Esophagus squamous epithelium (tissue), 5 donors: ENCODE measurements around the gene STK32A. TPM values are rescaled to one million over a fixed set of nuclear protein-coding genes. Genes with fewer than 3 reads are reported as not detected.

ENCODE experiments used
- DNase-seq: peaks from one replicate; lab custom pipeline; 2025; lab: John Stamatoyannopoulos, UW
- H3K27ac ChIP-seq, 4 donors: fragments of 200-600 bp; sonication (generic); one replicate each; pipeline ENCODE4 v1.5.1; 2016 to 2019; ENCODE audit warnings: mild to moderate bottlenecking in 1 of 4
- H3K27me3 ChIP-seq, 4 donors: fragments of 200-600 bp; sonication (generic); 1 replicate in 3 of 4; 2 replicates in 1 of 4; pipeline versions ENCODE4 v1.5.1 to v1.6.0; 2017 to 2021; ENCODE audit warnings: antibody characterized with exemption in 1 of 4
- H3K36me3 ChIP-seq, 3 donors: fragments of 200-600 bp; sonication (generic); one replicate each; pipeline ENCODE4 v1.5.1; 2016 to 2019
- H3K4me1 ChIP-seq, 3 donors: fragments of 200-600 bp; sonication (generic); one replicate each; pipeline ENCODE4 v1.5.1; 2017 to 2019
- H3K4me3 ChIP-seq, 4 donors: fragments of 200-600 bp; sonication (generic); 1 replicate in 3 of 4; 2 replicates in 1 of 4; pipeline ENCODE4 v1.5.1; 2016 to 2019; ENCODE audit warnings: mild to moderate bottlenecking in 2 of 4, moderate library complexity in 1 of 4
- H3K9me3 ChIP-seq, 3 donors: fragments of 200-600 bp; sonication (generic); one replicate each; pipeline ENCODE4 v1.5.1; 2016 to 2019
- POLR2A ChIP-seq, 4 donors: fragments of 450-650 bp; IDR thresholded peaks; one replicate each; pipeline ENCODE4 v1.6.1; 2017; ENCODE audit warnings: antibody characterized with exemption in 4 of 4, mild to moderate bottlenecking in 4 of 4, moderate library complexity in 3 of 4
- WGBS, 2 donors: methylation state at CpG; one replicate each; pipeline ENCODE4 v1.1.5; 2018; 5-methylcytosine and 5-hydroxymethylcytosine counted together
- intact Hi-C: fragments of 100-400 bp; cut with DNase I; formaldehyde crosslinking; loops from one replicate; pipeline ENCODE4 v1.15.0; 2022
- total RNA-seq, 4 donors: library from RNA; depleted of rRNA; stranded (reverse); fragments of >200 nt; gene quantifications; one replicate each; pipeline ENCODE4 v1.1.0, GENCODE V29; 2016
- TF ChIP-seq, protein P1 (sequence below), 6 experiments: fragments of 450-650 bp in 4 of 6; fragments of 200-600 bp in 2 of 6; sonication (generic) in 2 of 6; IDR thresholded peaks; one replicate each; pipeline ENCODE4 v1.5.1; 2016 to 2019; ENCODE audit warnings: antibody characterized with exemption in 6 of 6, mild to moderate bottlenecking in 4 of 6, moderate library complexity in 4 of 6
- donor health status: DM: yes; HTN: yes; CAD: no.

The STK32A gene
- total RNA-seq, 4 donors from 2014 or later, result 0.26 to 1.7 (median 0.38) TPM; not detected in 1

DNA sequence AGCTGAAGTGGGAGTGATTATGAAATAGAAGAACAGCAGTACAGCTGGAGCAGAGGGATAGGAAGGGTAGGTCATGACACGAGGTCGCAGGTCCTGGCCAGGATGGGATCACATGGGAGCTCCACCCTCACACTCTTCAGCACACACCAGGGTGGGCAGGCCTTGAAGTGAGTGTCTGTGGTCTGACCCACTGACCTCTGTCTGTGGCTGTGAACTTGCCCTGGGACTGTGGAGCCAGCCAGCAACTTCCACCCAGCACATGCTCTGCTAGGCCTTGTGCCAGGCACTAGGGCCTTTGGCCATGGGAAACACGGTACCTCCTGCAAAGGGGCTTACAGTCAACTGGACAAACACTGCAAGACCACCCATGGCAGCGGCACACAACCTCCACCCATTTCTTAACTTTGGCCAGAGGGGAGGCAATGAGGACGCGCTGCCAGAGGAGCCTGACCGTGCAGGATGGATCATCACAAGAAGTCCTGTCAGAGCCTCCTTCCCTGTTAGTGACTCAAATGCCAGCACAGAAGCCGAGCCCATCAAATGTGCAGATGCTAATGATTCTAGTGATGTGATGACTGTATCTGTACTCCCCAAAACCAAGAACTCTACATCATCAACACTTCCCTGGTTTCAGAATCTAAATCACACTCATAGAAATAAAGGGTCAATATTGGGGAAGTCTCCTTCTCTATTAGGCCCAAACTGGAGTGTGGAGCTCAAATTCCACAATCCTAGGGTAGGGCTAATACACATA is 161.4 kb downstream of the STK32A start:
- intact Hi-C loops, result no loop called here
- H3K27me3 ChIP-seq, result no peaks in the 10 kb centered on the region
- no peaks in the 10 kb centered on the region for H3K9me3 ChIP-seq
- WGBS, 2 donors, result 58 to 65% methylated on average over 3 to 4 of the region's 8 CpGs
- DNase-seq, result no peak
- TF ChIP-seq, protein P1, sequence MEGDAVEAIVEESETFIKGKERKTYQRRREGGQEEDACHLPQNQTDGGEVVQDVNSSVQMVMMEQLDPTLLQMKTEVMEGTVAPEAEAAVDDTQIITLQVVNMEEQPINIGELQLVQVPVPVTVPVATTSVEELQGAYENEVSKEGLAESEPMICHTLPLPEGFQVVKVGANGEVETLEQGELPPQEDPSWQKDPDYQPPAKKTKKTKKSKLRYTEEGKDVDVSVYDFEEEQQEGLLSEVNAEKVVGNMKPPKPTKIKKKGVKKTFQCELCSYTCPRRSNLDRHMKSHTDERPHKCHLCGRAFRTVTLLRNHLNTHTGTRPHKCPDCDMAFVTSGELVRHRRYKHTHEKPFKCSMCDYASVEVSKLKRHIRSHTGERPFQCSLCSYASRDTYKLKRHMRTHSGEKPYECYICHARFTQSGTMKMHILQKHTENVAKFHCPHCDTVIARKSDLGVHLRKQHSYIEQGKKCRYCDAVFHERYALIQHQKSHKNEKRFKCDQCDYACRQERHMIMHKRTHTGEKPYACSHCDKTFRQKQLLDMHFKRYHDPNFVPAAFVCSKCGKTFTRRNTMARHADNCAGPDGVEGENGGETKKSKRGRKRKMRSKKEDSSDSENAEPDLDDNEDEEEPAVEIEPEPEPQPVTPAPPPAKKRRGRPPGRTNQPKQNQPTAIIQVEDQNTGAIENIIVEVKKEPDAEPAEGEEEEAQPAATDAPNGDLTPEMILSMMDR (IDR thresholded peaks at IDR 0.05), result no peak
- no peak for TF ChIP-seq POLR2A (IDR thresholded peaks at IDR 0.05)
- no peaks in the 10 kb centered on the region for H3K4me1 ChIP-seq
- peak overlapping the region in 2 of 4 donors; percentile 29 to 58 for H3K27ac ChIP-seq
- peaks cover 0 to 74% (median 0%) of the 10 kb centered on the region in 3 donors for H3K36me3 ChIP-seq
- H3K4me3 ChIP-seq, result no peak overlapping the region

DNA sequence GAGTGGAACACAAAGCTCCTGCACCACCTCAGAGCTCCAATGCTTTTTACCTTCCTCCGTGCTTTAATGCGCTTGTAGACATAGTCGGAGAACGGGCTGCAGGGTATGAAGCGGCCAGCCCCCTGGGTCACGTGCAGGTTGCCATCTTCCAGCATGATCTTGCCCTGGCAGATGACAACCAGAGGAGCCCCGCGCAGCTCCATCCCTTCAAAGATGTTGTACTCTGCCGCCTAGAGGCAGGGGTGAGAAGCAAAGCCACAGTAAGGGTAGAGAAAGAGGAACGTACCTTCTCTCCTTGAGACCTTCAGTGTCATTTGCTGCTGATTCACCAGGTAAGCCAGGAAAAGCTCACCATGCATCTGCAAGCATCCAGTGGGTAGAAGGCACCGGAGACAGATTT is 162.8 kb downstream of the STK32A start:
- intact Hi-C loops, result no loop called here
- Histone ChIP-seq H3K36me3 (peaks cover 0 to 72% (median 0%) of the 10 kb centered on the region in 3 donors), H3K4me3 (no peak overlapping the region), H3K27ac (no peak overlapping the region), H3K4me1 (peaks cover 0 to under 1% (median 0%) of the 10 kb centered on the region in 3 donors), H3K9me3 (no peaks in the 10 kb centered on the region), H3K27me3 (no peaks in the 10 kb centered on the region)
- 85 to 100% methylated on average over 2 to 9 of the region's 11 CpGs for WGBS, 2 donors
- TF ChIP-seq, protein P1 (IDR thresholded peaks at IDR 0.05), result no peak
- TF ChIP-seq POLR2A (IDR thresholded peaks at IDR 0.05), result no peak
- no peak for DNase-seq

DNA sequence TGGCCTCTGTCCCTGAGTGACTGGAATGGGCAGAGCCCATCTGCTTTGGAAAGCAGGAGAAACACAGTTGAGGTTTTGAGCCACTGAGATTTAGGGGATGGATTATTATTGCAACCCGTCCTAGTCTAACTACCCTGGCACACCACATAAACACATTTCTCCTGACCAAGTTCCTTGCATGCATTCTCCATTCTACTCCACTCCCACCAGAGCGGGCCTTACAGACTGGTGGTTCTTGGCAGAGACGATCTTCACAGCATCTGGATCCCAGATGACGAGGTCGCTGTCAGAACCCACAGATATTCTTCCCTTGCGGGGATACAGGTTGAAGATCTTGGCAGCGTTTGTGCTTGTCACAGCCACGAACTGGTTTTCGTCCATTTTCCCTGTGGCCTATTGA is 164.0 kb downstream of the STK32A start:
- DNase-seq, result no peak
- Histone ChIP-seq H3K36me3 (peaks cover 0 to 61% (median 0%) of the 10 kb centered on the region in 3 donors), H3K9me3 (no peaks in the 10 kb centered on the region), H3K4me1 (peaks cover 7 to 13% (median 12%) of the 10 kb centered on the region in 3 donors), H3K27ac (peak overlapping the region in 1 of 4 donors; percentile 10), H3K4me3 (no peak overlapping the region), H3K27me3 (no peaks in the 10 kb centered on the region)
- TF ChIP-seq, protein P1 (IDR thresholded peaks at IDR 0.05), result no peak
- no peak for TF ChIP-seq POLR2A (IDR thresholded peaks at IDR 0.05)
- 50 to 90% methylated on average over 3 to 9 of the region's 9 CpGs for WGBS, 2 donors
- intact Hi-C loops, result no loop called here

DNA sequence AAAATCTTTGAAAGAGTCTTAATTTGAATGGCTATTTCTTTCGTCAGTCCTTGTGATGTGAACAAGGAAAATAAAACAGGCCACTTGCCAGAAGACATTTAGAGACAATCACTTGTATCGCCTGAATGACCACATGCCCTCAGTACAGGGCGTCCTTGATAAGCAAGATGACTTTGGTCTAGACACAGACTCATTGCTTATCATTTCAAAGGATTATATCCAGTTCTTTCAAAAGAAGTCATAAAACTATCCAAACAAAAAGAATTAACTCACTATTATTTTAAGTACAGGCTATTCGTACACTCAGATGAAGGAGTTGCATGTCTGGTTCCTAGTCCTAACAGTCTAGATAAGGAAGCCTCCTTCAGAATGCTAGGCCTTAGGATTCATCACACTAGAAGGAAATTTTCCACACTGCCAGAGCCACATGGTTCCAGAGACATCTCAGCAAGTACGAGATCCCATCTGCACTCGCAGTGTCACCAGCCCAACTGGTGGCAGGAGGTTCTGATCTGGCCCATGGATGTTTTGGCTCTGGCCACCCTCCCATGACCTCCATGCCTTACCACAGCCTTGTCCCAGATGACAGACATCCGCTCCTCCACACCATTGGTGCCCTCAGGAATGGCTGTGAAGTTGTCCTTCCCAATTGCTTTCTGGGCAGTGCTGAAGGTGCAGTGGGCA is 165.4 kb downstream of the STK32A start:
- 81 to 84% methylated on average over 4 to 6 of the region's 7 CpGs for WGBS, 2 donors
- Histone ChIP-seq H3K4me3 (no peak overlapping the region), H3K9me3 (no peaks in the 10 kb centered on the region), H3K27me3 (no peaks in the 10 kb centered on the region), H3K4me1 (peaks cover 14 to 27% (median 24%) of the 10 kb centered on the region in 3 donors), H3K36me3 (peaks cover 0 to 49% (median 0%) of the 10 kb centered on the region in 3 donors), H3K27ac (peak overlapping the region in 1 of 4 donors; percentile 21)
- TF ChIP-seq POLR2A (IDR thresholded peaks at IDR 0.05), result no peak
- TF ChIP-seq, protein P1 (IDR thresholded peaks at IDR 0.05), result no peak
- no peak for DNase-seq
- intact Hi-C loops, result no loop called here

DNA sequence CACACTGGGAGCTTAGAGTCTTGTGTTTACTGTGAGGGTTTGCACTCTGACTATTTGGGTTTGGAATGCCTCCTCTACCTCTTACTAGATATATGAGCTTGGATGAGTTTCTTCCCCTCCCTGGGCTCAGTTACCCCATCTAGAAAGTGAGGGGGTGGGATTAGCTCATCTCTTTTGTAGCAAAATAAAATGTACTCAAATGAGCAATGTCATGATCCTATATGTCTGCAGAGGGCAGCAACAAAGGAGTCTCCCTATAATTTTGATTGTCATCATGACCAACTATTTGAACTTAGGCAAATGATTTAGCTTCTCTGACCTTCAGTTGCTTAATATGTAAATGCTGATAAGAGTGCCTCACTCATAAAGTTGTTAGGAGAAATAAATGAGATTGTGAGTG is 166.1 kb downstream of the STK32A start:
- no peak for TF ChIP-seq POLR2A (IDR thresholded peaks at IDR 0.05)
- TF ChIP-seq, protein P1 (IDR thresholded peaks at IDR 0.05), result no peak
- Histone ChIP-seq H3K27ac (peak overlapping the region in 1 of 4 donors; percentile 21), H3K27me3 (no peaks in the 10 kb centered on the region), H3K9me3 (no peaks in the 10 kb centered on the region), H3K4me1 (peaks cover 14 to 34% (median 30%) of the 10 kb centered on the region in 3 donors), H3K4me3 (no peak overlapping the region), H3K36me3 (peaks cover 0 to 43% (median 0%) of the 10 kb centered on the region in 3 donors)
- DNase-seq, result no peak
- intact Hi-C loops, result no loop called here
